Lower lobe of right lung (tissue), 2 donors: ENCODE measurements around the gene AMD1. TPM values are rescaled to one million over a fixed set of nuclear protein-coding genes. Genes with fewer than 3 reads are reported as not detected.

Experiments used
- ATAC-seq, 2 donors: fragments of 200-7000 bp; cut with Tn5 transposase; one replicate each; pipeline ENCODE4 v1.9.1; 2020 to 2022; ENCODE audit warnings: mild to moderate bottlenecking in 2 of 2, moderate library complexity in 2 of 2
- DNase-seq: peaks from one replicate; pipeline ENCODE4 v3.0.0-alpha.2; 2020
- H3K27ac ChIP-seq: fragments of 200-600 bp; one replicate; pipeline ENCODE4 v1.8.0; 2022
- H3K27me3 ChIP-seq: fragments of 200-600 bp; one replicate; pipeline ENCODE4 v1.8.0; 2022; ENCODE audit warnings: low read depth
- H3K36me3 ChIP-seq: fragments of 200-600 bp; one replicate; pipeline ENCODE4 v1.8.0; 2022; ENCODE audit warnings: mild to moderate bottlenecking
- H3K4me1 ChIP-seq: fragments of 200-600 bp; one replicate; pipeline ENCODE4 v1.8.0; 2022
- H3K4me3 ChIP-seq: fragments of 200-600 bp; one replicate; pipeline ENCODE4 v1.8.0; 2022; ENCODE audit warnings: mild to moderate bottlenecking
- H3K9me3 ChIP-seq: fragments of 200-600 bp; one replicate; pipeline ENCODE4 v1.8.0; 2022
- CTCF ChIP-seq: fragments of 200-600 bp; IDR thresholded peaks from one replicate; pipeline ENCODE4 v1.8.0; 2022; ENCODE audit warnings: antibody characterized with exemption, mild to moderate bottlenecking
- intact Hi-C: fragments of 100-400 bp; cut with DNase I; formaldehyde crosslinking; loops from one replicate; pipeline ENCODE4 v1.11.0; 2022
- total RNA-seq: library from RNA; stranded (reverse); fragmentation: NEBNext Ultra II Directional; extraction: Animal tissue kit (Norgen Biotek cat#: 25700); gene quantifications from one replicate; pipeline ENCODE4 v1.2.1, GENCODE V29; 2021
- donor health status: DM: no; HTN: yes; CAD: no; lungs with severe emphysema.

The AMD1 gene
- total RNA-seq, 1 donor from 2014 or later = 65.8 TPM

- Histone ChIP-seq H3K9me3 (no peaks in the 10 kb centered on the region), H3K4me1 (peaks cover 49% of the 10 kb centered on the region), H3K27ac (no peak overlapping the region), H3K36me3 (peaks cover 21% of the 10 kb centered on the region), H3K27me3 (no peaks in the 10 kb centered on the region), H3K4me3 (no peak overlapping the region)
- no peak for DNase-seq
- ATAC-seq = no peak
- no peak for TF ChIP-seq CTCF
- intact Hi-C loops = no loop called here
Measured at GRCh38 chr6:110885526-110885925, 10.9 kb downstream of the AMD1 start.

- Histone ChIP-seq H3K4me1 (peaks cover 38% of the 10 kb centered on the region), H3K27ac (no peak overlapping the region), H3K4me3 (no peak overlapping the region), H3K27me3 (no peaks in the 10 kb centered on the region), H3K9me3 (no peaks in the 10 kb centered on the region), H3K36me3 (peaks cover 33% of the 10 kb centered on the region)
- intact Hi-C loops = no loop called here
- DNase-seq (no peak), ATAC-seq (no peak)
- TF ChIP-seq CTCF = no peak
Measured at GRCh38 chr6:110886555-110887167, 12.1 kb downstream of the AMD1 start.

- Histone ChIP-seq H3K27ac (no peak overlapping the region), H3K4me3 (no peak overlapping the region), H3K27me3 (no peaks in the 10 kb centered on the region), H3K9me3 (no peaks in the 10 kb centered on the region), H3K4me1 (peaks cover 2% of the 10 kb centered on the region), H3K36me3 (peaks cover 69% of the 10 kb centered on the region)
- DNase-seq (no peak), ATAC-seq (no peak)
- no peak for TF ChIP-seq CTCF
- intact Hi-C loops = no loop called here
Measured at GRCh38 chr6:110890288-110890687, 15.7 kb downstream of the AMD1 start.

GRCh38 chr6:110895907-110896608 is 21.5 kb downstream of the AMD1 start:
- DNase-seq = no peak
- intact Hi-C loops = no loop called here
- no peak overlapping the region for H3K27ac ChIP-seq
- no peak overlapping the region for H3K4me3 ChIP-seq
- TF ChIP-seq CTCF = no peak
- no peaks in the 10 kb centered on the region for H3K4me1 ChIP-seq
- no peaks in the 10 kb centered on the region for H3K9me3 ChIP-seq
- H3K27me3 ChIP-seq = no peaks in the 10 kb centered on the region
- ATAC-seq = no peak
- peaks cover 69% of the 10 kb centered on the region for H3K36me3 ChIP-seq

- Histone ChIP-seq H3K27me3 (no peaks in the 10 kb centered on the region), H3K4me1 (no peaks in the 10 kb centered on the region), H3K9me3 (no peaks in the 10 kb centered on the region), H3K36me3 (peaks cover 55% of the 10 kb centered on the region), H3K4me3 (no peak overlapping the region), H3K27ac (no peak overlapping the region)
- DNase-seq = no peak
- no peak for TF ChIP-seq CTCF
- intact Hi-C loops = no loop called here
- ATAC-seq = no peak
Measured at GRCh38 chr6:110897433-110897832, 22.8 kb downstream of the AMD1 start.
